NCI-H2196 (cell line): ENCODE measurements around the gene ISG15.
A peak's percentile ranks its signal among the peaks of the same experiment; 100 is the strongest.
"Not testable (repeated sequence)": the region's sequence is repeated elsewhere in the genome, so short reads cannot be mapped to it uniquely, and the experiment has no call there.

Source experiments
- DNase-seq: peaks from one replicate; lab custom pipeline; 2025; ENCODE audit not compliant: unreplicated experiment; lab: John Stamatoyannopoulos, UW

The ISG15 gene

DNA sequence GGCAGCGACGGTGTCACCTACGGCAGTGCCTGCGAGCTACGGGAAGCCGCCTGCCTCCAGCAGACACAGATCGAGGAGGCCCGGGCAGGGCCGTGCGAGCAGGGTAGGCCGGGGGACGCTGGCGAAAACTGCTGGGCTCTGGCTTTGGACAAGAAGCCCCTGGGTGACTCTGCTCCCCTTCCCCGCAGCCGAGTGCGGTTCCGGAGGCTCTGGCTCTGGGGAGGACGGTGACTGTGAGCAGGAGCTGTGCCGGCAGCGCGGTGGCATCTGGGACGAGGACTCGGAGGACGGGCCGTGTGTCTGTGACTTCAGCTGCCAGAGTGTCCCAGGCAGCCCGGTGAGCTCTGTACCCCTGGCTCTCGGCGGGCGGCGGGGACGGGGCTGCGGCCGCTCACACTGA, 30.6 kb downstream of the ISG15 start:
- no peak for DNase-seq

DNA sequence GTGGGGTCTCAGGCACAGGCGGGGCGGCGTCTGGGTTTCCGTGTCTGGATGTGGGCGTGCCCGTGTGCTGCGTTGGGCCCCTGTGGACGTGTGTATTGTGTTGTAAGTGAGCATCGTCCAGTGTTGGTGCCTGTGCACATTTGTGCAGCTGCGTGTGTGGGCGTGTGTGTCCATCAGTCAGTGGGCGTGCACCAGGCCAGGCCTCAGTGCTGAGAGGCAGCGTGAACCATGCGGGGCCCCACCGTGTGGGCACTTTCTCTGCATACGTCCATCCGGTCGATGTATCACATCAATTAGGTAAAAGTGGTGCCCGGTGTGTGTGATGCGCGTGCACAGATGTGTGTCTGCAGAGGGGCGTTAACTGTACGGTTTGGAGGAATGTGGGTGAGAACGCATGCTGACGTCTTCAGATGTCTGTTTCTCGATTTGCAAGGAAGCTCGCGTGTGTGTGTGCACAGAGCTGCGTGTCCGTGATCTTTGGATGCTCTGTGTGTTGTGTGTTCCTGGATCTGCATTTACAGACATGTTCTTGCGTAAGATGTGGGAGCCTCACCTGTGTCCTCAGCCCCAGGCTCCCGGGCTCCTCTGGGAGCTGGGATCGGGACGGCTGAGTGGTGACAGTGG, 31.3 kb downstream of the ISG15 start:
- no peak for DNase-seq

DNA sequence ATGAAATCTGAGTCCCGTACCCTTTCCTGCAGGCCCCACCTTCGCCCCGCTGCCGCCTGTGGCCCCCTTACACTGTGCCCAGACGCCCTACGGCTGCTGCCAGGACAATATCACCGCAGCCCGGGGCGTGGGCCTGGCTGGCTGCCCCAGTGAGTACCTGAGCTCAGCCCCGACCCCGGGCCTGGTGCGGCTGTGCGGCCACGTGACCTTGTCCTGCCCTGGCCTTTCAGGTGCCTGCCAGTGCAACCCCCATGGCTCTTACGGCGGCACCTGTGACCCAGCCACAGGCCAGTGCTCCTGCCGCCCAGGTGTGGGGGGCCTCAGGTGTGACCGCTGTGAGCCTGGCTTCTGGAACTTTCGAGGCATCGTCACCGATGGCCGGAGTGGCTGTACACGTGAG, 31.8 kb downstream of the ISG15 start:
- DNase-seq, result no peak

DNA sequence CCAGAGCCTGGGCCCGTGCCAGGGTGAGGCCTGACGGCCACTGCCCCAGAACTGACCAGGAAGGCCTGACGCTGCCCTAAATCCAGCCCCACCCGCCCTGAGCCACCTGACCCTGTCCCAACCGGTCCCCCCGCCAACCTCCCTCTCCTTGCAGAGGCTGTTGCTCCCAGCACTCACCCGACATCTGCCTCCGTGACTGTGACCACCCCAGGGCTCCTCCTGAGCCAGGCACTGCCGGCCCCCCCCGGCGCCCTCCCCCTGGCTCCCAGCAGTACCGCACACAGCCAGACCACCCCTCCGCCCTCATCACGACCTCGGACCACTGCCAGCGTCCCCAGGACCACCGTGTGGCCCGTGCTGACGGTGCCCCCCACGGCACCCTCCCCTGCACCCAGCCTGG, 32.9 kb downstream of the ISG15 start:
- no peak for DNase-seq

DNA sequence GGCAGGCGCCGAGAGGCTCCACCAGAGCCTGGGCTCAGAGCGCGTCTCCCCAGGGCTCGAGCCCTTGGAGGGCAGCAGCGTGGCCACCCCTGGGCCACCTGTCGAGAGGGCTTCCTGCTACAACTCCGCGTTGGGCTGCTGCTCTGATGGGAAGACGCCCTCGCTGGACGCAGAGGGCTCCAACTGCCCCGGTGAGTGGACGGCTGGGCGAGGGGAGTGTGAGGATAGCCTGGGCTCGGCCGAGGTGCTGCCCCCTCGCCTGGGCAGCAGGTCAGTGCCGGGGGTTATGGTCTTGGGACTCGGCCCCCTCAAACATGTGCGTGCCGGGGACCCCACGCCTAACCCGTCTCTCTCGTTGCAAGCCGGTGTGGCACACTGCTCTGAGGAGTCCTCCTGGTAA, 33.5 kb downstream of the ISG15 start:
- DNase-seq, result no peak

DNA sequence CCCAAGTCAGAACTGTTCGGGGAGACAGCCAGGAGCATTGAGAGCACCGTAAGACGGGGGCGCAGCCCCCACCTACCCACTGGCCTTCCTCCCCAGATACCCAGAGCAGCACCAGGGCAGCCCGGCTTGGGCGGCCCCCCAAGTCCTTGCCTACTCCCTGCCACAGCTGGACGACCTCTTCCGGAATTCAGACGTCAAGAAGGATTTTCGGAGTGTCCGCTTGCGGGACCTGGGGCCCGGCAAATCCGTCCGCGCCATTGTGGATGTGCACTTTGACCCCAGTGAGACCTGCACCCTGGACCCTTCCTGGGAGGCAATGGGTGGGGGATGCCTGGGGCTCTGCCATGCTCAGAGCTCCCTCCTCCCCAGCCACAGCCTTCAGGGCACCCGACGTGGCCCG, 34.1 kb downstream of the ISG15 start:
- DNase-seq, result no peak

DNA sequence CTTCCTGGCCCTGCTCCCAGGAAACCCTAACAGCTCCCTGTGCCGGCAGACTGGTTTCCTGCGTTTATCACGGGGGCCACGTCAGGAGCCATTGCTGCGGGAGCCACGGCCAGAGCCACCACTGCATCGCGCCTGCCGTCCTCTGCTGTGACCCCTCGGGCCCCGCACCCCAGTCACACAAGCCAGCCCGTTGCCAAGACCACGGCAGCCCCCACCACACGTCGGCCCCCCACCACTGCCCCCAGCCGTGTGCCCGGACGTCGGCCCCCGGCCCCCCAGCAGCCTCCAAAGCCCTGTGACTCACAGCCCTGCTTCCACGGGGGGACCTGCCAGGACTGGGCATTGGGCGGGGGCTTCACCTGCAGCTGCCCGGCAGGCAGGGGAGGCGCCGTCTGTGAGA, 34.7 kb downstream of the ISG15 start:
- DNase-seq, result no peak

DNA sequence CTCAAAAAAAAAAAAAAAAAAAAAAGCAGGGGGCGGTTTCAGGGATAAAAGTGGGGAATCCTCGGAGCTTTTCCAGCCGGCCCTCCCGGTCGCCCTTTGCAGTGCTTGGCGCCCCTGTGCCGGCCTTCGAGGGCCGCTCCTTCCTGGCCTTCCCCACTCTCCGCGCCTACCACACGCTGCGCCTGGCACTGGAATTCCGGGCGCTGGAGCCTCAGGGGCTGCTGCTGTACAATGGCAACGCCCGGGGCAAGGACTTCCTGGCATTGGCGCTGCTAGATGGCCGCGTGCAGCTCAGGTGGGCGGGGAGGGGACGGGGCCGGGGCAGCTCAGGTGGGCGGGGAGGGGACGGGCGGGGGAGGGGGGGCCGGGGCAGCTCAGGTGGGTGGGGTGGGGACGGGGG, 35.5 kb downstream of the ISG15 start:
- DNase-seq, result no peak

DNA sequence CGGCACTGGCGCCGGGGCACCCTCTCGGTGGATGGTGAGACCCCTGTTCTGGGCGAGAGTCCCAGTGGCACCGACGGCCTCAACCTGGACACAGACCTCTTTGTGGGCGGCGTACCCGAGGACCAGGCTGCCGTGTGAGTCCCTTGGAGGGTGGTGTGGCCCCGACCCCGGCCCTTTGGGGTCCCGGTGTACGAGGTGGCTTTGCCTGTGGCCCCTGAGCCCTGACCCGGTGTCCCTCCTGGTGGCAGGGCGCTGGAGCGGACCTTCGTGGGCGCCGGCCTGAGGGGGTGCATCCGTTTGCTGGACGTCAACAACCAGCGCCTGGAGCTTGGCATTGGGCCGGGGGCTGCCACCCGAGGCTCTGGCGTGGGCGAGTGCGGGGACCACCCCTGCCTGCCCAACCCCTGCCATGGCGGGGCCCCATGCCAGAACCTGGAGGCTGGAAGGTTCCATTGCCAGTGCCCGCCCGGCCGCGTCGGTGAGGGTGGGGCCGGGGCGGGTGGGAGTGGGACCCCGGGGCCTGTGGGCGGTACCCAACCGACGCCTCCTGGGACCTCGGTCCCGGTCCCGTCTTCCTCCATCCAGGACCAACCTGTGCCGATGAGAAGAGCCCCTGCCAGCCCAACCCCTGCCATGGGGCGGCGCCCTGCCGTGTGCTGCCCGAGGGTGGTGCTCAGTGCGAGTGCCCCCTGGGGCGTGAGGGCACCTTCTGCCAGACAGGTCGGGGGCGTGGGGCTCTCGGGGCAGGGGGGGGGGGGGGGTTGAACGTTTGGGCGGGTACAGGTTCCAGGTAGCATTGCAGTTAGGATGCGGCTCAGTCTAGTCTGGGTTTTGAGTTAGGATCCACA, 36.2 kb downstream of the ISG15 start:
- DNase-seq, result no peak

DNA sequence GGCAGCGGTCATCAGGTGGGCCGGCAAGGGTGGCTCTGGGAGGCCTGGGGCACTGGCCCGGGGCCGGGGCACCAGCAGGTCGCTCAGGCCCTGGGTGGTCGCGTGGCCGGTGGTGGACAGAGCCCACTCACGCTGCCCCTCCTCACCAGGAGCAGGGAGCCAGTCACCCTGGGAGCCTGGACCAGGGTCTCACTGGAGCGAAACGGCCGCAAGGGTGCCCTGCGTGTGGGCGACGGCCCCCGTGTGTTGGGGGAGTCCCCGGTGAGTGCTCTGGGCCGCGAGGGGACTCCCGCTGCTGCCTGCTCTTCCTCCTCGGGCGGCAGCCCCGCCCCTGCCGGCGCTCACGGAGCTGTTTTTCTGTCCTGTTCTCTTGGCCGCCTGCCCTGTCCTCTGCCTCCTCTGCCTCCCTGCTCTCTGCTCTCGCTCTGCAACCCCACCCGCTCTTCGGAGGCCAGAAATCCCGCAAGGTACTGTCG, 37.3 kb downstream of the ISG15 start:
- no peak for DNase-seq

DNA sequence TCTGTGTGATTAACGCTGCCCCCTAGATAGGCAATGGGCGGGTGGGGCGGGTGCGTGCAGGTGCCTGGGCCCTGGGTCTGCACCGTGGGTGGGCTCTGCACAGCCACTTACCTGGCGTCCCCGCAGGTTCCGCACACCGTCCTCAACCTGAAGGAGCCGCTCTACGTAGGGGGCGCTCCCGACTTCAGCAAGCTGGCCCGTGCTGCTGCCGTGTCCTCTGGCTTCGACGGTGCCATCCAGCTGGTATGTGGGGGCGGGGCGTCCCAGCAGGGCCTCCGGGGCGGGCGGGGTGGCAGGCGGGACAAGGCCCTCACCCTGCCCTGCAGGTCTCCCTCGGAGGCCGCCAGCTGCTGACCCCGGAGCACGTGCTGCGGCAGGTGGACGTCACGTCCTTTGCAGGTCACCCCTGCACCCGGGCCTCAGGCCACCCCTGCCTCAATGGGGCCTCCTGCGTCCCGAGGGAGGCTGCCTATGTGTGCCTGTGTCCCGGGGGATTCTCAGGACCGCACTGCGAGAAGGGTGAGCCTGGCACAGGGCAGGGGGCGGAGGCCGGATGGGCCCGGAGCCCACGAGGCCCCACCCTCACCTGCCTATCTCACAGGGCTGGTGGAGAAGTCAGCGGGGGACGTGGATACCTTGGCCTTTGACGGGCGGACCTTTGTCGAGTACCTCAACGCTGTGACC, 38.0 kb downstream of the ISG15 start:
- no peak for DNase-seq

DNA sequence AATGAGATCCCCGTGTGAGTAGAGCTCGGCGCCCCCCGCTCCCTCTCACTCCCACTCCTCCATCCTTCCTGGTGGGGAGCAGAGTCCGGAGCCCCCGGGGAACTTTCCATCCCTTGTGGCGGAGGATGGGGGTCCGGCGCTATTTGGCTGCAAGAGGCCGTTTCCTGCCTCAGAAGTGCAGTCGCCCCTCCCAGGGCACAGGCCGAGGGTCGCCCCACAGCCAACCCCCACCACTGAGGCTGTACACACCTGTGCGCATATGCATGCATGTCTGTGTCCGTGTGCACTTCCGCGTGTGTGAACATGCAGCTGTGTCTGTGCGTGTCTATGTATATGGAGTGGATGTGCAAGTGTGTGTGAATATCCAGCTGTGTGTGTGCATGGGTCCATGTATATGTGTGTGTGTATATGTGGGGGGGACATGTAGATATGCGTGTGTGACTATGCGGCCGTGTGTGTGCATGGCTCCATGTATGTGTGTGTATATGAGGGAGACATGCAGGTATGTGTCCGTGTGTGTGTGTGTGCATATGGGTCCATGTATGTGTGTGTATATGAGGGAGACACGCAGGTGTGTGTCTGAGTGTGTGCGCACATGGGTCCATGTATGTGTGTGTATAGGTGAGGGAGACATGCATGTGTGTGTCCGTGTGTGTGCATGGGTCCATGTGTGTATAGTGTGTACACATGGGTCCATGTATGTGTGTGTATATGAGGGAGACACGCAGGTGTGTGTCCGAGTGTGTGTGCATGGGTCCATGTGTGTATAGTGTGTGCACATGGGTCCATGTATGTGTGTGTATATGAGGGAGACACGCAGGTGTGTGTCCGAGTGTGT, 38.9 kb downstream of the ISG15 start:
- DNase-seq, result no peak

DNA sequence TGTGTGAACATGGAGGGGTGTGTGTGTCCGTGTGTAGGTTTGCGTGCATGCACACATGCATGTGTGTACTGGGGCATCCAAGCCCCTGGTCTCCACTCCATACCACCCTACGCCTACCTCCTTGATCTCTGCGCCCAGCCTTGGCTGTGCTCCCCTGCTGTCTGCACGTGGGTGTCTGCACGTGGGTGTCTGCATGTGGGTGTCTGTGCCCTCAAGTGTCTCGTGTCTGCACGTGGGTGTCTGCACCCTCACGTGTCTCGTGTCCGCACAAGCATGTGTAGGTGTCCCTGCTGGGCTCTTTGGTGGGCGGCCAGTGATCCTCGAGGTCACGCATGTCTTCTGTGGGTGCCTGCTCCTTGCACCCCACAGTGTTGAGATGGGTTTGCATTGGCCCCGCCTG, 39.7 kb downstream of the ISG15 start:
- DNase-seq, result no peak

DNA sequence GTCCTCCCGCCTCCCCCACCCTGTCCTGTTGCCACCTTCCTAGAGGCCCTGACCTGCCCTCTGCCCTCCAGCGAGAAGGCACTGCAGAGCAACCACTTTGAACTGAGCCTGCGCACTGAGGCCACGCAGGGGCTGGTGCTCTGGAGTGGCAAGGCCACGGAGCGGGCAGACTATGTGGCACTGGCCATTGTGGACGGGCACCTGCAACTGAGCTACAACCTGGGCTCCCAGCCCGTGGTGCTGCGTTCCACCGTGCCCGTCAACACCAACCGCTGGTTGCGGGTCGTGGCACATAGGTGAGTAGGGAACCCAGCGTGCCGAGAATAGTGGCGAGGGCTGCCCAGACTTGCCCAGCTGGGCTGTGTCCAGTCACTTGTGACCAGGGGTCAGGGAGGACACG, 40.4 kb downstream of the ISG15 start:
- DNase-seq, result no peak

DNA sequence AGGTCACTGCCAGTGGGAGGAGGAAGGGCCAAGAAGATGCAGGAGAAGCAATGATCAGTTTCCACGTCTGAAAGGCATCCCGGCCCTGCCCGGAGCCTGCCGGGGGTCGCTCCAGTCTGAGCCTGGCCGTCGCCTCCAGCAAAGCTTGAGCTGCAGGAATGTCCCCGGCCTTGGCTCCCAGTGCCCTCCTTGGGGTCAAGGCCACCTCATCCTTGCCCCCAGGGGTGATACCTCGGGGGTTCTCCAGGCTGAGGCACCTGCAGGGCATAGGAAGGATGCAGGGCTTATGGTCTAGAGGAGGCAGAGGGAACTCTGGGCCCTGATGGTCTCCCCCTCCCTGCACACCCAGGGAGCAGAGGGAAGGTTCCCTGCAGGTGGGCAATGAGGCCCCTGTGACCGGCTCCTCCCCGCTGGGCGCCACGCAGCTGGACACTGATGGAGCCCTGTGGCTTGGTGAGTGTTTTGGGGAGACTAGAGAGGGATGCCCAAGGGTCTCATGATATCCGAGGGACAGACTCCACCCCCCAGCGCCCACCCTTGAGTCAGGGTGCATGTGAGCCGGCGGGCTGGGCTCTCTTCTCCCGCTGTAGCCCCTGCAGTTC, 40.9 kb downstream of the ISG15 start:
- DNase-seq, result no peak

DNA sequence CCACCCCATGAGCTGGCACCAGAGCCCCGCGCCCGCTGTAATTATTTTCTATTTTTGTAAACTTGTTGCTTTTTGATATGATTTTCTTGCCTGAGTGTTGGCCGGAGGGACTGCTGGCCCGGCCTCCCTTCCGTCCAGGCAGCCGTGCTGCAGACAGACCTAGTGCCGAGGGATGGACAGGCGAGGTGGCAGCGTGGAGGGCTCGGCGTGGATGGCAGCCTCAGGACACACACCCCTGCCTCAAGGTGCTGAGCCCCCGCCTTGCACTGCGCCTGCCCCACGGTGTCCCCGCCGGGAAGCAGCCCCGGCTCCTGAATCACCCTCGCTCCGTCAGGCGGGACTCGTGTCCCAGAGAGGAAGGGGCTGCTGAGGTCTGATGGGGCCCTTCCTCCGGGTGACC, 41.7 kb downstream of the ISG15 start:
- no peak for DNase-seq

DNA sequence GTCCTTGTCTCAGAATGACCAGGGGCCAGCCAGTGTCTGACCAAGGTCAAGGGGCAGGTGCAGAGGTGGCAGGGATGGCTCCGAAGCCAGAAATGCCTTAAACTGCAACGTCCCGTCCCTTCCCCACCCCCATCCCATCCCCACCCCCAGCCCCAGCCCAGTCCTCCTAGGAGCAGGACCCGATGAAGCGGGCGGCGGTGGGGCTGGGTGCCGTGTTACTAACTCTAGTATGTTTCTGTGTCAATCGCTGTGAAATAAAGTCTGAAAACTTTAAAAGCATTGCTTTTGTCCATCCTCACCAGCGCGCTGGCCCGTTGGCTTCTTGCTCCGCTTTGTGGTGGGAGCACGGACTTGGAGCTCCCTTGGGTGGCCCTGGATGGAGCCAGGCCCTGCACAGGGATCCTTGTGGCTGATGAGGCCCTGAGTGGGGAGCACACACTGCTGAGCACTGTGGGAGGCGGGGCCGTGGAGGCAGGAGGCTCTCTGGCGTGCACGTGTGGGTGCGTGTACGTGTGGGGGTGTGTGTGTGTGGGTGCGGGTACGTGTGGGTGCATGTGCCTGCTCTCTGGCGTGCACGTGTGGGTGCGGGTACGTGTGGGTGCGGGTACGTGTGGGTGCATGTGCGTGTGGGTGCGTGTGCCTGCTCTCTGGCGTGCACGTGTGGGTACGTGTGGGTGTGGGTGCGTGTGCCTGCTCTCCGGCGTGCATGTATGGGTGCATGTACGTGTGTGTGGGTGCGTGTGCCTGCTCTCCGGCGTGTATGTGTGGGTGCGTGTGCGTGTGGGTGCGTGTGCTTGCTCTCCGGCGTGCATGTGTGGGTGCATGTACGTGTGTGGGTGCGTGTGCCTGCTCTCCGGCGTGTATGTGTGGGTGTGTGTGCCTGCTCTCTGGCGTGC, 42.8 kb downstream of the ISG15 start:
- DNase-seq, result no peak

DNA sequence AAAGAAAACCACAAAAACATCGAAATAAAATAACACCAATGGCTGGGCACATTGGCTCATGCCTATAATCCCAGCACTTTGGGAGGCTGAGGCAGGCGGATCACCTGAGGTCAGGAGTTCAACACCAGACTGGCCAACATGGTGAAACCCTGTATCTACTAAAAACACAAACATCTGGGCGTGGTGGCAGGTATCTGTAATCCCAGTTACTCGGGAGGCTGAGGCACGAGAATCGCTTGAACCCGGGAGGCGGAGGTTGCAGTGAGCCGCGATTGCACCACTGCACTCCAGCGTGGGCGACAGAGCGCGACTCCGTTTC, 44.4 kb downstream of the ISG15 start:
- DNase-seq, result not testable (repeated sequence)

DNA sequence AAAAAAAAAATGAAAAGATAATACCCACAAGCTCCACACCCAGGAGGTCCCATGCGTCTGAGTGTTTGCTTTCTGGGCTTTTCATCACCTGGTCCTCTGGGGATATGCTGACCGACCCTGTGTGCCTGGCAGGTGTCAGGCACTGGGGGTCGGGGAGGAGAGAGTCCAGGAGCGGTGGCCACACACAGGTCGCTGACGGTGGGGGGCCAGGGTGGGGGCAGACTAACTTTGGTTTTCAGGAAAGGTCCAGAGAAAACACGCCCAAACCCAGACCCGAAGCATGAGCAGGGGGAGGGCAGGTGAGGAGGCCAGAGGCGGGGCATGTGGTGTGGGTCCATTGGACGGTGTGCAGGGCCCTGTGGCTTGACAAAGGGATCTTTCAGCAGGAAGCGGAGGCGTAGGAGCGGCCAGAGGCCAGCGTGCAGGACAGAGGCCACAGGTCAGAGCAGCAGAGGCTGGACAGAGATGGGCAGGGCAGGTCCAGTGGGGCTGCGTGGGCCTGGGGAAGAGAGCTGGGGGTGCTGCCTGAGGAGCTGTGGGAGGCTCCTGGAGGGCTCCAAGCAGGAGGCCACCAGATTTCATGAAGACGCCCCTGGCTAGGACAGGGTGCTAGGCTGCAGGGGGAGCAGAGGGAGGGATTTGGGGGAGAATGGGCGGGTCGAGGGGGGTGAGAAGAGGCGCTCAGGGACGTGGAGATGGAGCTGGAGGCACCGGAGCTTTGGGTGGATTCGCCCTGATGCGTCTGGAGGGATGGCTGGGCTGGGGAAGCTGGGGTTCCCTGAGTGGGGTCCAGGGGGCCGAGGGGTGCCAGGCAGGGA, 45.0 kb downstream of the ISG15 start:
- peak; percentile 16 for DNase-seq
